Parathyroid adenoma (tissue), 2 donors: ENCODE measurements around the gene PTPA.
"Not testable (repeated sequence)": the region's sequence is repeated elsewhere in the genome, so short reads cannot be mapped to it uniquely, and the experiment has no call there.

ENCODE experiments used
- H2AFZ ChIP-seq: fragments of 300-600 bp; sonication (generic); one replicate; pipeline ENCODE4 v1.7.0; 2017; ENCODE audit warnings: antibody characterized with exemption, mild to moderate bottlenecking
- H3K27ac ChIP-seq: fragments of 300-600 bp; sonication (generic); one replicate; pipeline ENCODE4 v1.7.0; 2017
- H3K27me3 ChIP-seq: fragments of 300-600 bp; sonication (generic); one replicate; pipeline ENCODE4 v1.7.0; 2017; ENCODE audit warnings: low read length; ENCODE audit not compliant: control insufficient read depth, insufficient read depth
- H3K36me3 ChIP-seq: fragments of 300-600 bp; sonication (generic); one replicate; pipeline ENCODE4 v1.7.0; 2017; ENCODE audit warnings: low read length; ENCODE audit not compliant: control insufficient read depth, insufficient read depth
- H3K4me1 ChIP-seq: fragments of 300-600 bp; sonication (generic); one replicate; pipeline ENCODE4 v1.7.0; 2017; ENCODE audit warnings: control low read depth
- H3K4me2 ChIP-seq: fragments of 300-600 bp; sonication (generic); one replicate; pipeline ENCODE4 v1.7.0; 2017; ENCODE audit warnings: low read length
- H3K4me3 ChIP-seq: fragments of 300-600 bp; sonication (generic); one replicate; pipeline ENCODE4 v1.7.0; 2017; ENCODE audit warnings: low read depth, low read length
- H3K79me2 ChIP-seq: fragments of 300-600 bp; sonication (generic); one replicate; pipeline ENCODE4 v1.7.0; 2017; ENCODE audit warnings: control low read depth
- H3K9ac ChIP-seq: fragments of 300-600 bp; sonication (generic); one replicate; pipeline ENCODE4 v1.7.0; 2017; ENCODE audit warnings: mild to moderate bottlenecking
- H3K9me3 ChIP-seq: fragments of 300-600 bp; sonication (generic); one replicate; pipeline ENCODE4 v1.7.0; 2017; ENCODE audit warnings: low read length; ENCODE audit not compliant: control insufficient read depth
- TF ChIP-seq, protein P1 (sequence below): fragments of 300-600 bp; sonication (generic); IDR thresholded peaks from one replicate; pipeline ENCODE4 v1.7.0; 2017; ENCODE audit warnings: antibody characterized with exemption, mild to moderate bottlenecking
- donor health status: primary hyperparathyroidism.

PTPA gene

GRCh38 chr9:129118799-129119198 lies 7.6 kb downstream of the PTPA start:
- H3K9me3 ChIP-seq = no peaks in the 10 kb centered on the region
- no peaks in the 10 kb centered on the region for H3K4me1 ChIP-seq
- no peak overlapping the region for H3K4me2 ChIP-seq
- H3K27ac ChIP-seq = no peak overlapping the region
- H3K36me3 ChIP-seq = no peaks in the 10 kb centered on the region
- no peak overlapping the region for H2AFZ ChIP-seq
- no peaks in the 10 kb centered on the region for H3K27me3 ChIP-seq
- TF ChIP-seq, protein P1, sequence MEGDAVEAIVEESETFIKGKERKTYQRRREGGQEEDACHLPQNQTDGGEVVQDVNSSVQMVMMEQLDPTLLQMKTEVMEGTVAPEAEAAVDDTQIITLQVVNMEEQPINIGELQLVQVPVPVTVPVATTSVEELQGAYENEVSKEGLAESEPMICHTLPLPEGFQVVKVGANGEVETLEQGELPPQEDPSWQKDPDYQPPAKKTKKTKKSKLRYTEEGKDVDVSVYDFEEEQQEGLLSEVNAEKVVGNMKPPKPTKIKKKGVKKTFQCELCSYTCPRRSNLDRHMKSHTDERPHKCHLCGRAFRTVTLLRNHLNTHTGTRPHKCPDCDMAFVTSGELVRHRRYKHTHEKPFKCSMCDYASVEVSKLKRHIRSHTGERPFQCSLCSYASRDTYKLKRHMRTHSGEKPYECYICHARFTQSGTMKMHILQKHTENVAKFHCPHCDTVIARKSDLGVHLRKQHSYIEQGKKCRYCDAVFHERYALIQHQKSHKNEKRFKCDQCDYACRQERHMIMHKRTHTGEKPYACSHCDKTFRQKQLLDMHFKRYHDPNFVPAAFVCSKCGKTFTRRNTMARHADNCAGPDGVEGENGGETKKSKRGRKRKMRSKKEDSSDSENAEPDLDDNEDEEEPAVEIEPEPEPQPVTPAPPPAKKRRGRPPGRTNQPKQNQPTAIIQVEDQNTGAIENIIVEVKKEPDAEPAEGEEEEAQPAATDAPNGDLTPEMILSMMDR = no peak
- no peak overlapping the region for H3K9ac ChIP-seq
- peaks cover 13% of the 10 kb centered on the region for H3K79me2 ChIP-seq
- H3K4me3 ChIP-seq = no peak overlapping the region

DNA sequence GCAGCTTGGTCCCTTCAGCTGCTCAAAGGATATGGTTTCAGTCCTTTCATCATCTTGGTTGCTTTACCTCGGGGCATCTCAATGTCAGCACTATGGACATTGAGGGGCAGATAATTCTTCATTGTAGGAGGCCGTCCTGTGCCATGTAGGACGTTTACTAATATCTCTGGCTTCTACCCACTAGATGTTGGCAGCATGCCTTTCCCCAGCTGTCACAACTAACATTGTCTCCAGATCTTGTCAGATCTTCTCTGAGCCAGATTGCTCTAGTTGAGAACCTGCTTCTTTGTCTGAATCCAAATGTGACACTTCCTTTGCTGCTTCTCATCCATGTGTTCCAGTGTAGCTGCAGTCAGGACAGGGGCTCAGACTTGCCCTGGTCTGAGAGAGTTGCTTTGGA lies 10.3 kb downstream of the PTPA start:
- Histone ChIP-seq H3K36me3 (no peaks in the 10 kb centered on the region), H3K9me3 (no peaks in the 10 kb centered on the region), H3K4me3 (no peak overlapping the region), H3K4me1 (peaks cover 3% of the 10 kb centered on the region), H3K79me2 (peaks cover 10% of the 10 kb centered on the region), H2AFZ (no peak overlapping the region), H3K4me2 (no peak overlapping the region), H3K27ac (no peak overlapping the region), H3K9ac (no peak overlapping the region), H3K27me3 (no peaks in the 10 kb centered on the region)
- TF ChIP-seq, protein P1 = no peak

GRCh38 chr9:129122133-129122532 lies 10.9 kb downstream of the PTPA start:
- Histone ChIP-seq H3K4me2 (no peak overlapping the region), H3K9me3 (no peaks in the 10 kb centered on the region), H3K27ac (no peak overlapping the region), H2AFZ (no peak overlapping the region), H3K9ac (no peak overlapping the region), H3K27me3 (no peaks in the 10 kb centered on the region), H3K4me1 (peaks cover 8% of the 10 kb centered on the region), H3K4me3 (no peak overlapping the region), H3K79me2 (peaks cover 6% of the 10 kb centered on the region), H3K36me3 (no peaks in the 10 kb centered on the region)
- TF ChIP-seq, protein P1 = no peak

GRCh38 chr9:129122976-129123375 lies 11.8 kb downstream of the PTPA start:
- H3K36me3 ChIP-seq, H3K27ac ChIP-seq, H3K4me2 ChIP-seq, H3K79me2 ChIP-seq, H3K9me3 ChIP-seq, H3K4me1 ChIP-seq, H3K9ac ChIP-seq, H3K4me3 ChIP-seq, H3K27me3 ChIP-seq, H2AFZ ChIP-seq: not testable (repeated sequence)

GRCh38 chr9:129124506-129125069 lies 13.4 kb downstream of the PTPA start:
- H3K36me3 ChIP-seq = no peaks in the 10 kb centered on the region

More at GRCh38 chr9:129124506-129125069, 13.4 kb downstream of the PTPA start:
- Histone ChIP-seq H3K4me2 (no peak overlapping the region), H3K9ac (no peak overlapping the region), H2AFZ (no peak overlapping the region), H3K27me3 (no peaks in the 10 kb centered on the region), H3K4me1 (peaks cover 9% of the 10 kb centered on the region), H3K27ac (no peak overlapping the region), H3K9me3 (no peaks in the 10 kb centered on the region), H3K4me3 (no peak overlapping the region), H3K79me2 (peaks cover 4% of the 10 kb centered on the region)
- TF ChIP-seq, protein P1 = no peak
